ENCODE data around the gene NLN. TPM values are rescaled to one million over a fixed set of nuclear protein-coding genes. Genes with fewer than 3 reads are reported as not detected.

NLN gene
- total and polyA plus RNA-seq, 2 experiments from 2014 or later, result 37.7 to 49.6 TPM

GRCh38 chr5:65682148-65682547 is 39.9 kb upstream of the NLN start:
- no peak for DNase-seq
- Histone ChIP-seq H2AFZ (no peak overlapping the region), H3K79me2 (ENCODE audit: insufficient read depth) (peaks cover 24% of the 10 kb centered on the region), H3F3A (ENCODE audit: insufficient read depth) (no peaks in the 10 kb centered on the region), H3K9ac (no peak overlapping the region), H3K27ac (no peak overlapping the region), H3K36me3 (ENCODE audit: low read depth) (peaks cover 45% of the 10 kb centered on the region), H3K9me3 (ENCODE audit: low read depth) (no peaks in the 10 kb centered on the region), H4K20me1 (ENCODE audit: insufficient read depth) (no peaks in the 10 kb centered on the region), H3K4me3 (no peak overlapping the region), H3K27me3 (replicated peaks; ENCODE audit: insufficient read depth) (no peaks in the 10 kb centered on the region), H3K4me1 (ENCODE audit: insufficient read depth) (no peaks in the 10 kb centered on the region), H3K9me2 (ENCODE audit: insufficient read depth) (no peaks in the 10 kb centered on the region), H3K4me2 (ENCODE audit: unreplicated experiment) (no peak overlapping the region)
- TF ChIP-seq EZH2phosphoT487 (IDR thresholded peaks at IDR 0.05; ENCODE audit: insufficient read depth, low read depth) (no peak), EZH2 (IDR thresholded peaks at IDR 0.05; ENCODE audit: insufficient read depth, poor library complexity, severe bottlenecking) (no peak)
- in situ Hi-C loops (cut with MboI), result no loop called here
- WGBS, 2 experiments (ENCODE audit: low coverage in 1 of 2, low lambda C conversion rate in 2 of 2, missing lambda C conversion rate in 2 of 2), result 84 to 88% methylated on average over 3 of the region's 3 CpGs

DNA sequence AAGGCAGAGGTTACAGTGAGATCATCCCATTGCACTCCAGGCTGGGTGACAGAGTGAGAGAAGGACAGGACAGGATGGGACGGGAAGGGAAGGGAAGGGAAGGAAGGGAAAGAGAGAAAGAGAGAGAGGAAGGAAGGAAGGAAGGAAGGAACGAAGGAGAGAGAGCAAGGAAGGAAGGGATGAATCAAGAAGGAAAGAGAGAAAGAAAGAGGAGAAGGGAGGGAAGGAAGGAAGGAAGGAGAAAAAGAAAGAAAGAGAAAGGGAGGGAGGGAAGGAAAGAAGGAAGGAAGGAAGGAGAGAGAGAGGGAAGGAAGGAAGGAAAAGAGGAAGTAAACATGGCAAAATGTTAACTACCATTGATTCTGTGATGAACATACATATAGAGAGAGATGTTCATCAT is 28.9 kb upstream of the NLN start:
- H3K4me1 ChIP-seq (ENCODE audit: insufficient read depth), result peaks cover 8% of the 10 kb centered on the region; the same call in 1 of the 2 replicates
- no peak for TF ChIP-seq EZH2 (IDR thresholded peaks at IDR 0.05; ENCODE audit: insufficient read depth, poor library complexity, severe bottlenecking)
- TF ChIP-seq EZH2phosphoT487 (IDR thresholded peaks at IDR 0.05; ENCODE audit: insufficient read depth, low read depth), result no peak
- H3K9me3 ChIP-seq (ENCODE audit: low read depth), result no peaks in the 10 kb centered on the region
- H3K27me3 ChIP-seq (replicated peaks; ENCODE audit: insufficient read depth), result no peaks in the 10 kb centered on the region
- no peak overlapping the region for H3K4me2 ChIP-seq (ENCODE audit: unreplicated experiment)
- H3K79me2 ChIP-seq (ENCODE audit: insufficient read depth), result no peaks in the 10 kb centered on the region
- no peak overlapping the region for H3K9ac ChIP-seq
- H3K36me3 ChIP-seq (ENCODE audit: low read depth), result peaks cover 10% of the 10 kb centered on the region
- H3F3A ChIP-seq (ENCODE audit: insufficient read depth), result no peaks in the 10 kb centered on the region
- WGBS, 2 experiments (ENCODE audit: low coverage in 1 of 2, low lambda C conversion rate in 2 of 2, missing lambda C conversion rate in 2 of 2), result 96 to 99% methylated on average over 2 of the region's 2 CpGs
- H4K20me1 ChIP-seq (ENCODE audit: insufficient read depth), result no peaks in the 10 kb centered on the region
- in situ Hi-C loops (cut with MboI), result no loop called here
- no peak overlapping the region for H3K4me3 ChIP-seq
- no peak overlapping the region for H3K27ac ChIP-seq
- no peak for DNase-seq
- no peak overlapping the region for H2AFZ ChIP-seq
- no peaks in the 10 kb centered on the region for H3K9me2 ChIP-seq (ENCODE audit: insufficient read depth)

- Histone ChIP-seq H3K27ac (no peak overlapping the region), H3K9ac (no peak overlapping the region), H3K9me3 (ENCODE audit: low read depth) (no peaks in the 10 kb centered on the region), H4K20me1 (ENCODE audit: insufficient read depth) (no peaks in the 10 kb centered on the region), H3K9me2 (ENCODE audit: insufficient read depth) (no peaks in the 10 kb centered on the region), H3K4me3 (no peak overlapping the region), H3K36me3 (ENCODE audit: low read depth) (peaks cover 17% of the 10 kb centered on the region), H3K4me1 (ENCODE audit: insufficient read depth) (peaks cover 8% of the 10 kb centered on the region; the same call in 1 of the 2 replicates), H3K4me2 (ENCODE audit: unreplicated experiment) (no peak overlapping the region), H3K79me2 (ENCODE audit: insufficient read depth) (no peaks in the 10 kb centered on the region), H3K27me3 (replicated peaks; ENCODE audit: insufficient read depth) (no peaks in the 10 kb centered on the region), H3F3A (ENCODE audit: insufficient read depth) (no peaks in the 10 kb centered on the region), H2AFZ (no peak overlapping the region)
- in situ Hi-C loops (cut with MboI), result no loop called here
- WGBS, 2 experiments (ENCODE audit: low coverage in 1 of 2, low lambda C conversion rate in 2 of 2, missing lambda C conversion rate in 2 of 2), result 93 to 100% methylated on average over 4 of the region's 4 CpGs
- TF ChIP-seq EZH2 (IDR thresholded peaks at IDR 0.05; ENCODE audit: insufficient read depth, poor library complexity, severe bottlenecking), result no peak
- TF ChIP-seq EZH2phosphoT487 (IDR thresholded peaks at IDR 0.05; ENCODE audit: insufficient read depth, low read depth), result no peak
- DNase-seq, result no peak
These were observed 26.7 kb upstream of the NLN start for GRCh38 chr5:65695162-65695755.

DNA sequence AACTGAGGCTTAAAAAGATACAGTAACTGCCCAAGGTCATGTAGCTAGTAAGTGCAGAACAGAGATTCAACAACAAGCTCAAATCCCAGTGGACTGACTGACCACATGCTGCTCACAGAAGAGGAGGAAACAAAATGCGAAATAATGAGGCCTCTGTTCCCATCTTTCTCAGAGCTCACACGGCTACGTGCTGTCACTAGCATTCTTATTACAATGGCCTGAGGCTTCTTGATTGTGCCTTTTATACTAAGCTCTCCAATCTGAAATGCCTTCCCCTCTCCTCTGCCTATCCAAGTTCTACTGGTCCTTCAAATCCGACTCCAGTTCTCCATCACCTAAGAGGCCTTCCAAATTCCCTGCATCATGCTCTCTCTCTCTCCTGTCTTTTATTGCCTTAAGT is 26.1 kb upstream of the NLN start:
- Histone ChIP-seq H3K4me1 (ENCODE audit: insufficient read depth) (peaks cover 8% of the 10 kb centered on the region; the same call in 1 of the 2 replicates), H3K4me2 (ENCODE audit: unreplicated experiment) (no peak overlapping the region), H3K27me3 (replicated peaks; ENCODE audit: insufficient read depth) (no peaks in the 10 kb centered on the region), H3K9me3 (ENCODE audit: low read depth) (no peaks in the 10 kb centered on the region), H2AFZ (no peak overlapping the region), H3K27ac (no peak overlapping the region), H3F3A (ENCODE audit: insufficient read depth) (no peaks in the 10 kb centered on the region), H3K36me3 (ENCODE audit: low read depth) (peaks cover 17% of the 10 kb centered on the region), H3K79me2 (ENCODE audit: insufficient read depth) (no peaks in the 10 kb centered on the region), H3K9ac (no peak overlapping the region), H4K20me1 (ENCODE audit: insufficient read depth) (no peaks in the 10 kb centered on the region), H3K9me2 (ENCODE audit: insufficient read depth) (no peaks in the 10 kb centered on the region), H3K4me3 (no peak overlapping the region)
- in situ Hi-C loops (cut with MboI), result no loop called here
- no peak for TF ChIP-seq EZH2 (IDR thresholded peaks at IDR 0.05; ENCODE audit: insufficient read depth, poor library complexity, severe bottlenecking)
- TF ChIP-seq EZH2phosphoT487 (IDR thresholded peaks at IDR 0.05; ENCODE audit: insufficient read depth, low read depth), result no peak
- WGBS, 2 experiments (ENCODE audit: low coverage in 1 of 2, low lambda C conversion rate in 2 of 2, missing lambda C conversion rate in 2 of 2), result 96 to 99% methylated on average over 4 of the region's 4 CpGs
- no peak for DNase-seq

DNA sequence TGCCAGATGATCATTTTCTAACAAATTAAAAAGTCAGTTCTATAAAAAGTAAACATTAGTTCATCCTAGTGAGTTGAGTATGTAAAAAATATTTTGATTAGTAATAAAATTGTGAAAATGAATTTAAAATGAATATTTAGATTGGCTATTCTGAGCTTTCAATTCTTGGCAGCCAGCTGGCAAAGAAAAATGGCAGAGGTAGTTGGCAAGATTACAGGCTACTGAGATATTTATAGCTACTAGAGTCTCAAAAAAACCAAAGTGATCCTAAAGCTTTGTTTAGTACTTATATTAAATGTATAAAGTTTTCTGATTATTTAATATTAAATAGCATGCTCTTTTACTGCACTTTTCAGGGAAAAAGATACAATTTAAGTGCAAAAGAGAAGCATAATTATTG is 25.1 kb upstream of the NLN start:
- Histone ChIP-seq H3K9ac (no peak overlapping the region), H4K20me1 (ENCODE audit: insufficient read depth) (no peaks in the 10 kb centered on the region), H3K27me3 (replicated peaks; ENCODE audit: insufficient read depth) (no peaks in the 10 kb centered on the region), H3K27ac (no peak overlapping the region), H3K36me3 (ENCODE audit: low read depth) (peaks cover 16% of the 10 kb centered on the region), H3K4me2 (ENCODE audit: unreplicated experiment) (peak overlapping the region; percentile 7), H3K9me3 (ENCODE audit: low read depth) (no peaks in the 10 kb centered on the region), H3F3A (ENCODE audit: insufficient read depth) (no peaks in the 10 kb centered on the region), H3K9me2 (ENCODE audit: insufficient read depth) (no peaks in the 10 kb centered on the region), H3K4me1 (ENCODE audit: insufficient read depth) (peaks cover 8% of the 10 kb centered on the region; the same call in 1 of the 2 replicates), H2AFZ (no peak overlapping the region), H3K4me3 (no peak overlapping the region), H3K79me2 (ENCODE audit: insufficient read depth) (no peaks in the 10 kb centered on the region)
- in situ Hi-C loops (cut with MboI), result no loop called here
- peak; percentile 28 for DNase-seq
- TF ChIP-seq EZH2 (IDR thresholded peaks at IDR 0.05; ENCODE audit: insufficient read depth, poor library complexity, severe bottlenecking) (no peak), EZH2phosphoT487 (IDR thresholded peaks at IDR 0.05; ENCODE audit: insufficient read depth, low read depth) (no peak)

Measured in GM23248 (cell line).